Measurements from ENCODE around the gene RUNX3.

Gene RUNX3

GRCh38 chr1:24942789-24943188 is 12.7 kb upstream of the RUNX3 start:
- Histone ChIP-seq H3K79me2 (ENCODE audit: control insufficient read depth, low read length) (no peaks in the 10 kb centered on the region), H3K9me2 (replicated peaks; ENCODE audit: control insufficient read depth, low read length) (no peaks in the 10 kb centered on the region), H3F3A (ENCODE audit: control insufficient read depth, insufficient read depth) (no peaks in the 10 kb centered on the region), H3K27me3 (ENCODE audit: control insufficient read depth, low read length) (no peaks in the 10 kb centered on the region), H3K27ac (ENCODE audit: low read depth, low read length) (no peak overlapping the region), H3K4me3 (ENCODE audit: low read length) (no peak overlapping the region), H3K9me3 (ENCODE audit: control insufficient read depth, insufficient read depth, low read length) (no peaks in the 10 kb centered on the region), H3K36me3 (ENCODE audit: control insufficient read depth, low read length) (no peaks in the 10 kb centered on the region), H4K20me1 (ENCODE audit: control insufficient read depth, insufficient read depth, low read depth, low read length) (no peaks in the 10 kb centered on the region), H3K4me1 (ENCODE audit: control insufficient read depth, low read length) (peaks cover 18% of the 10 kb centered on the region), H3K4me2 (ENCODE audit: low read length) (no peak overlapping the region)
- TF ChIP-seq EZH2phosphoT487 (IDR thresholded peaks at IDR 0.05; ENCODE audit: borderline replicate concordance, low read length): no peak
- no peak for TF ChIP-seq CTCF (IDR thresholded peaks at IDR 0.05; ENCODE audit: low read depth, low read length, poor library complexity, severe bottlenecking)

- H3K27me3 ChIP-seq (ENCODE audit: control insufficient read depth, low read length): no peaks in the 10 kb centered on the region
- peaks cover 7% of the 10 kb centered on the region for H3K4me1 ChIP-seq (ENCODE audit: control insufficient read depth, low read length)
- no peak overlapping the region for H3K27ac ChIP-seq (ENCODE audit: low read depth, low read length)
- H3F3A ChIP-seq (ENCODE audit: control insufficient read depth, insufficient read depth): no peaks in the 10 kb centered on the region
- no peaks in the 10 kb centered on the region for H3K9me2 ChIP-seq (replicated peaks; ENCODE audit: control insufficient read depth, low read length)
- no peaks in the 10 kb centered on the region for H3K36me3 ChIP-seq (ENCODE audit: control insufficient read depth, low read length)
- H3K4me2 ChIP-seq (ENCODE audit: low read length): no peak overlapping the region
- TF ChIP-seq CTCF (IDR thresholded peaks at IDR 0.05; ENCODE audit: low read depth, low read length, poor library complexity, severe bottlenecking): no peak
- TF ChIP-seq EZH2phosphoT487 (IDR thresholded peaks at IDR 0.05; ENCODE audit: borderline replicate concordance, low read length): no peak
- no peaks in the 10 kb centered on the region for H4K20me1 ChIP-seq (ENCODE audit: control insufficient read depth, insufficient read depth, low read depth, low read length)
- H3K79me2 ChIP-seq (ENCODE audit: control insufficient read depth, low read length): no peaks in the 10 kb centered on the region
- no peak overlapping the region for H3K4me3 ChIP-seq (ENCODE audit: low read length)
- H3K9me3 ChIP-seq (ENCODE audit: control insufficient read depth, insufficient read depth, low read length): no peaks in the 10 kb centered on the region
Observed at GRCh38 chr1:24941564-24941963, 11.5 kb upstream of the RUNX3 start.

GRCh38 chr1:24940231-24940630 is 10.2 kb upstream of the RUNX3 start:
- Histone ChIP-seq H4K20me1 (ENCODE audit: control insufficient read depth, insufficient read depth, low read depth, low read length) (no peaks in the 10 kb centered on the region), H3K4me1 (ENCODE audit: control insufficient read depth, low read length) (peaks cover 11% of the 10 kb centered on the region), H3K79me2 (ENCODE audit: control insufficient read depth, low read length) (no peaks in the 10 kb centered on the region), H3K9me2 (replicated peaks; ENCODE audit: control insufficient read depth, low read length) (no peaks in the 10 kb centered on the region), H3K4me3 (ENCODE audit: low read length) (no peak overlapping the region), H3K27ac (ENCODE audit: low read depth, low read length) (no peak overlapping the region), H3K27me3 (ENCODE audit: control insufficient read depth, low read length) (peaks cover 9% of the 10 kb centered on the region), H3F3A (ENCODE audit: control insufficient read depth, insufficient read depth) (no peaks in the 10 kb centered on the region), H3K36me3 (ENCODE audit: control insufficient read depth, low read length) (no peaks in the 10 kb centered on the region), H3K4me2 (ENCODE audit: low read length) (no peak overlapping the region), H3K9me3 (ENCODE audit: control insufficient read depth, insufficient read depth, low read length) (no peaks in the 10 kb centered on the region)
- TF ChIP-seq EZH2phosphoT487 (IDR thresholded peaks at IDR 0.05; ENCODE audit: borderline replicate concordance, low read length): no peak

- TF ChIP-seq CTCF (IDR thresholded peaks at IDR 0.05; ENCODE audit: low read depth, low read length, poor library complexity, severe bottlenecking) (no peak), EZH2phosphoT487 (IDR thresholded peaks at IDR 0.05; ENCODE audit: borderline replicate concordance, low read length) (no peak)
- Histone ChIP-seq H3K4me1 (ENCODE audit: control insufficient read depth, low read length) (peaks cover 12% of the 10 kb centered on the region), H3K27me3 (ENCODE audit: control insufficient read depth, low read length) (peaks cover 14% of the 10 kb centered on the region), H3F3A (ENCODE audit: control insufficient read depth, insufficient read depth) (no peaks in the 10 kb centered on the region), H4K20me1 (ENCODE audit: control insufficient read depth, insufficient read depth, low read depth, low read length) (no peaks in the 10 kb centered on the region), H3K79me2 (ENCODE audit: control insufficient read depth, low read length) (no peaks in the 10 kb centered on the region), H3K9me3 (ENCODE audit: control insufficient read depth, insufficient read depth, low read length) (no peaks in the 10 kb centered on the region), H3K4me2 (ENCODE audit: low read length) (no peak overlapping the region), H3K4me3 (ENCODE audit: low read length) (no peak overlapping the region), H3K27ac (ENCODE audit: low read depth, low read length) (no peak overlapping the region), H3K9me2 (replicated peaks; ENCODE audit: control insufficient read depth, low read length) (no peaks in the 10 kb centered on the region), H3K36me3 (ENCODE audit: control insufficient read depth, low read length) (no peaks in the 10 kb centered on the region)
Observed at GRCh38 chr1:24939675-24940193, 9.7 kb upstream of the RUNX3 start.
